ENCODE data around the gene ZFAND3.

ZFAND3 gene

DNA sequence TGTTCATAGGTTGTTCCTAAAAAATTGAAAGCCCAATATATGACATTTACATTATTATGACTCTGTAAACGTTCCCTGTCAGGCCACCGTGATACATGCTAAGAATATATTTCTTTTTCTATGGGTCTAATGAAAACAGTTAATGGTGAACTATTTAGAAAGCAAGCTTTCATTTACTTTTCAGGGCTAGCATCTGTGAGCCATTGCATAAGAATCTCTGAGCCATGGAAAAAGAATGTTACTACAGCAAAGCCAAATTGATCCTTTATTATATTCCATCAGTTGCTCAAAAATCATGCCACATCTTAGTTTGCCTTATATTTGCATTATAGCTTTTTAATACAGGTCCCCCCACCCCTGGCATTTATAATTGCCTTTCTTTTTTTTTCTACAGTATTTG is 275.5 kb downstream of the ZFAND3 start:
- TF ChIP-seq POLR2A (IDR thresholded peaks at IDR 0.05; ENCODE audit: low read depth, low read length): no peak
- no peak for TF ChIP-seq POLR2AphosphoS5 (IDR thresholded peaks at IDR 0.05; ENCODE audit: low read depth, low read length)
- no peak for TF ChIP-seq TAF1 (IDR thresholded peaks at IDR 0.05; ENCODE audit: borderline replicate concordance, low read depth, low read length)
- DNase-seq (ENCODE audit: insufficient read length) (no peak), FAIRE-seq (no peak)

DNA sequence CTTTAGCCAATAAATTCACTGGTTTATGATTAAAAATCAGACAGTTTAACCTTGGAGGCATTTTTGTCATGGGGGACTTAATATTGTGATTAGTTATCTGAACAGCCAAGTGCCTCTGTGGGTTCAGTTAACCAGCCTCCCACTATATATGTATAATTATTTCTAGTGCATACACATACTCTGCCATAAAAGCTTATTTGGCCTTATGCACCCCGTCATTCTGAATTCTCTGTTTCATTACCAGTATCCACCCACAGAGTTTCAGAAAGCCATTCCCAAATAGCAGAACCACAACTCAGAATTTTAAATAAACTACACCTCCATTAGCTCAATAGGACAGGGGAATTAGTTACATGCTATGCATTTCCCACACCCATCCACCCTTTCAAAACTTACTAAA is 279.7 kb downstream of the ZFAND3 start:
- DNase-seq (ENCODE audit: insufficient read length) (no peak), FAIRE-seq (no peak)
- TF ChIP-seq POLR2A (IDR thresholded peaks at IDR 0.05; ENCODE audit: low read depth, low read length) (no peak), POLR2AphosphoS5 (IDR thresholded peaks at IDR 0.05; ENCODE audit: low read depth, low read length) (no peak), TAF1 (IDR thresholded peaks at IDR 0.05; ENCODE audit: borderline replicate concordance, low read depth, low read length) (no peak)

DNA sequence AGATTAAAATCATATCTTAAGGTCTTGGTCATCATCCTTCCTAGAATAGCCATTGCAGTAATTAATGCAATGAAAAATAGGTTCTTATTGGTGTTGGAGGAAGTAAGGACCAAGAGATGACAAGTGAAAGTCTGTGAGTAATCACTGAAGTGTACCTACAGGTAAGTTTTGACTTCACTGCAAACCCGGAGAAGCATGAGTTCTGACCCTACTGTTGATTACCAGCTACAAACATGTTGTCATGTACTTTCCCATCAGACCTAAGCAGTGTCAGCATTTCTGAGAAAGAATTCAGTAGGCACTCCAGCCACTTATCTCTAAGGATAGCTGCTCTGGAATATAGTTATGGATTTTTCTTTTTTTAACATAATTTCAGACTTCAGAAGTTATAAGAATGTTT is 280.9 kb downstream of the ZFAND3 start:
- TF ChIP-seq POLR2A (IDR thresholded peaks at IDR 0.05; ENCODE audit: low read depth, low read length) (no peak), POLR2AphosphoS5 (IDR thresholded peaks at IDR 0.05; ENCODE audit: low read depth, low read length) (no peak), TAF1 (IDR thresholded peaks at IDR 0.05; ENCODE audit: borderline replicate concordance, low read depth, low read length) (no peak)
- DNase-seq (ENCODE audit: insufficient read length): no peak
- FAIRE-seq: no peak

DNA sequence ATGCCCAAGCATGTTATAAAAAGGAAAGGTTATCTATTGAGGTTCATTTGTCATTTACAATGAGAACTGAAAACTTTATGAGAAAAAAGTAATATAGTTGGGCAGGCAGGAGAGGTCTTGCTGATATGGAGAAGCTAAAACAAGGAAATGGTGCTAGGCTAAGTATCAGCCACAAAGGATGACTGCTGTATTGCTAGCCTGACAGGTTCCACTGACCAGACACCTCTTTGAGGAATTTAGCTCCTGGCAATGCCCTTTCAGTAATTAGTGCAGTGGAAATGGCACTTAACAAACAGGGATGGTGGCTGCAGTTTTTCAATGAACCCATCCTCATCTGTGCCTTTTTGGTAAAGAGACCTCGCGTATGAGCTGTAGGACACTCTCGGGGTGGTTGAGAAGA is 284.4 kb downstream of the ZFAND3 start:
- FAIRE-seq: peak; percentile 78
- no peak for DNase-seq (ENCODE audit: insufficient read length)
- TF ChIP-seq TAF1 (IDR thresholded peaks at IDR 0.05; ENCODE audit: borderline replicate concordance, low read depth, low read length): no peak
- no peak for TF ChIP-seq POLR2A (IDR thresholded peaks at IDR 0.05; ENCODE audit: low read depth, low read length)
- no peak for TF ChIP-seq POLR2AphosphoS5 (IDR thresholded peaks at IDR 0.05; ENCODE audit: low read depth, low read length)

DNA sequence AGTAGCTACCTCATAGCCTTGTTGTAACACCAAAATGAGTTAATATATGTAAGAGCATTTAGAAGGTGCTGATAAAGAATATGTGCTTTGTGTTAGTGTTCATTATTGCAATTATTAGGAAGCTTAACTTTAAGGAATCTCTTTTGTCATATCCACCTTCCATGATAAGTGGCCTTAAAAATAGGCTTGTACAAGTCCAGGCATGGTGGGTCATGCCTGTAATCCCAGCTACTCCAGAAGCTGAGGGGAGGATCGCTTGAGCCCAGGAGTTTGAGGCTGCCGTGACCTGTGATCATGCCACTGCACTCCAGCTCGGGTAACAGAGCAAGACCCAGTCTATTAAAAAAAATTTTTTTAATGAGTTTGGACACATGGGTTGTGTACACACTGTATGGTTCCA is 285.5 kb downstream of the ZFAND3 start:
- TF ChIP-seq POLR2A (IDR thresholded peaks at IDR 0.05; ENCODE audit: low read depth, low read length) (no peak), POLR2AphosphoS5 (IDR thresholded peaks at IDR 0.05; ENCODE audit: low read depth, low read length) (no peak), TAF1 (IDR thresholded peaks at IDR 0.05; ENCODE audit: borderline replicate concordance, low read depth, low read length) (no peak)
- FAIRE-seq (no peak), DNase-seq (ENCODE audit: insufficient read length) (no peak)

DNA sequence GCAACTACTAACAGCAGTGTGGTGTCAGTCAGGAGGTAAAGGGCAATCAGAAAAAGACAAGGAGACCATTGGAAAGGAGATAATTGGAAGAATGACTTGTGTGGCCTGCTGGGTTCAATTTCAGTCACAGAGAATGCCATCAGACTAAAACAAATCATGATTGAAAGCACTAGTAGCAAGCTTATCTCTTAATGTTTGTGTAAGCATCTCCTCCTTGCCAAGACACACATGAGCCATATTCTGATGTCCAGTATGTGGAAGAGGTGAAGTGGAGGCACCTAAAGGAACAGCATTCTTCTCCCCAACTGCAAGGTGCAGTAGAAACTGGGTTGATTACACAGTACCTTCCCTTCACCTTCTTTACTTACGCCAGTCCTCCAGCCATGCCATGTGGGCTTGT is 287.5 kb downstream of the ZFAND3 start:
- TF ChIP-seq POLR2AphosphoS5 (IDR thresholded peaks at IDR 0.05; ENCODE audit: low read depth, low read length): no peak
- no peak for TF ChIP-seq TAF1 (IDR thresholded peaks at IDR 0.05; ENCODE audit: borderline replicate concordance, low read depth, low read length)
- TF ChIP-seq POLR2A (IDR thresholded peaks at IDR 0.05; ENCODE audit: low read depth, low read length): no peak
- FAIRE-seq: no peak
- no peak for DNase-seq (ENCODE audit: insufficient read length)

DNA sequence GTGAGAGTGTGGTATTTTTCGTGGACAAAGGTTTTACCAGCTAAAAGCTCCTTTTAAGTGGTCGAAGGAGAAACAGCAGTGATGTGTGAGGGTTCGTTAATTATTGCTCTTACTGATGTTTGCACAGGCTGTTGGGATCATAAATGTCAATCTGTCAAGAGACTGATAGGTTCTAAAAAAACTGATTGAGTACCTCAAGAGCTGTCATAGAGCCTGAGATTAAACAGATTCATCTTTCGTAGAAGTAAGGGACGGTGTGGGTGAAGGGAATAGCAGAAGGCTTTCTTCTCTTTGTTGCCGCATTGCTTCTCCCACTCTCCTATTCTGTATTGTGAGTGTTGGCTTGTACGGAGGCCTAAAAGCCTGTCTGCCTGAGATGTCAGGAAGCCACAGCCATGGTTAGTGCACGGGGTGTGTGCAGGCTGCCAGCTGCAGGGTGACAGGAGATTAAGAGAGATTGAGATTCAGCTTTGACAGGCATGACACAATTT is 291.0 kb downstream of the ZFAND3 start:
- DNase-seq (ENCODE audit: insufficient read length) (no peak), FAIRE-seq (no peak)
- no peak for TF ChIP-seq TAF1 (IDR thresholded peaks at IDR 0.05; ENCODE audit: borderline replicate concordance, low read depth, low read length)
- no peak for TF ChIP-seq POLR2A (IDR thresholded peaks at IDR 0.05; ENCODE audit: low read depth, low read length)
- no peak for TF ChIP-seq POLR2AphosphoS5 (IDR thresholded peaks at IDR 0.05; ENCODE audit: low read depth, low read length)

DNA sequence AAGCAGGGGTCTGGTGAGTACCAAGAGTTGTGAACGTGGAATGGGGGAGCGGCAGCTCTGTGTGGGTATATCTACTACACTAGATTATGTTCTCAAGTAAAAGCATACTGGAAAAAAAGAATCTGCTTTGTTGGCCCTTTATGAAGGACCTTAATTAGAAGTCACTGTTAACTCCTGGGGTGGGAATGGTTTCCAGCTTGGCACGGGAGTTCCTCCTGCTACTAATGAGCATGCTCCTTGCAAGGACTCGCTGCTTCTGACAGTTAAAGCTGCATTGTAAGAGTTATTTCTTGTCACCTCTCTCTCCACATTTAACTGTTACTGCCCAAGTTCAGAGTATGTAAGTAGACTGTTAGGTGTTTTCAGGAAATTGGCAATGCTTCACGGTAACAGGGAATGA is 292.7 kb downstream of the ZFAND3 start:
- no peak for FAIRE-seq
- no peak for DNase-seq (ENCODE audit: insufficient read length)
- TF ChIP-seq POLR2A (IDR thresholded peaks at IDR 0.05; ENCODE audit: low read depth, low read length): no peak
- no peak for TF ChIP-seq TAF1 (IDR thresholded peaks at IDR 0.05; ENCODE audit: borderline replicate concordance, low read depth, low read length)

DNA sequence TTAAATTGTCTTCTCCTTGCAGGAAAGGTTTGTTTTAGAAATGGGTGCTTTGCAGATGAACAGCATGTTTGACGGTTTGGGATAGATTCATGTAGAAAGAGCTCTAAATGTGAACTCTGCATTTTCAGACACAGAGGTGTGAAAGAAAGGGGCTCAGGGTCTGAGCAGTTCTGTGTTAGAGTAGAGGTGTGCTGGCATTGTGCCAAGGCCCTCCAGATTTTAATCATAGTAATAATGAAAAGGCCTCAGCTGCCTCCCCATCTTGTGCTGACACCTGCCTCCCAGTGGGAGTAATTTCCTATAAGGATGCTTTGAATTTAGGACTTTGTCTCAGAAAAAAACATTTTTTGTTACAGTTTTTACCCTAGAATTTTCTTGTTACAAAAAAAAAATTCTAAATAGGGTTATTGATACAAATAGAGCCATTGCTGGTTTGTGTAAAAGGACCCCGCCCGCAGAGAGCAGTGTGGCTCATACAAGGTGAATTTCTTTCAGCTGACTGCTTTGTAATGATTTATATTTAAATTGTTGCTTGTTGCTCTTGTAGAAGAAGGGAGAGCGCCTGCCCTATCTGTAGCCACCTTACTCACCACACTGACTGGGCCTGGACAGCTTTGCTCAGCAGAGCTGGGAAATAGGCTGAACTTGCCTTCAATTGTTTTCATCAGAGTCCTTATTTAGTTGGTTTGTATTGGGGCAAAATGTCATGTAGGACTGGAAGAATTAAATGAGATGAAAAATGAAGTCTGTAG is 294.5 kb downstream of the ZFAND3 start:
- no peak for FAIRE-seq
- TF ChIP-seq TAF1 (IDR thresholded peaks at IDR 0.05; ENCODE audit: borderline replicate concordance, low read depth, low read length) (no peak), POLR2AphosphoS5 (IDR thresholded peaks at IDR 0.05; ENCODE audit: low read depth, low read length) (no peak), POLR2A (IDR thresholded peaks at IDR 0.05; ENCODE audit: low read depth, low read length) (no peak)
- DNase-seq (ENCODE audit: insufficient read length): no peak

DNA sequence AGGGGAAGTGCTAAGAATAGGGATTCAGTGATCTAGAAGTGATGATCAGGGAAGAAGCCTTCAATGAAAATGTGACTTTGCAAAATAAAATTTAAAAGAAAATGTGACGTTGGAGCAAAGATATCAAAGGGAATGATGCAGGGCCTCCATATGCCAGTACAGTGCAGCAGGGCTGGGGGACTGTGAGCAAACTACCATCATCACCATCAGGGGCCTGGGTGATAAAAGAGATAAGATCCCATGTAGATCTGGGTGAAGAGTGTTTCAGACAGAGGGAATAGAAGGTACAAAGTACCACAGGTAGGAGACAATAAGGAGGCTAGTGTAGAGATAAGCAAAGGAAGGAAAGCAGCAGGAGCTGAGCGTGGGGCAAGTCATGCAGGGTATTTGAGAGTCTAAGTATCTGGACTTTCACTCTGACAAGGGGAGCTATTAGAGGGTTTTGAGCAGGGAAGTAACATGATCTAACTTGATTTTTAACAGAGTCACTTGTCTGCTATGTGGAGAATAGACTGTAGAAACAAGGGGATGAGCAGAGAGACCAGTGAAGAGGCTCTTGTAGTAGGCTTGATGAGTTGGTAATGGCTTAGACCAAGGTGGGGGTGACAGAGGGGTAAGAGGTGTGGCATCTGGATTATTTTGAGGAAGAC is 295.6 kb downstream of the ZFAND3 start:
- TF ChIP-seq POLR2AphosphoS5 (IDR thresholded peaks at IDR 0.05; ENCODE audit: low read depth, low read length): no peak
- no peak for TF ChIP-seq TAF1 (IDR thresholded peaks at IDR 0.05; ENCODE audit: borderline replicate concordance, low read depth, low read length)
- no peak for TF ChIP-seq POLR2A (IDR thresholded peaks at IDR 0.05; ENCODE audit: low read depth, low read length)
- FAIRE-seq (no peak), DNase-seq (ENCODE audit: insufficient read length) (no peak)

DNA sequence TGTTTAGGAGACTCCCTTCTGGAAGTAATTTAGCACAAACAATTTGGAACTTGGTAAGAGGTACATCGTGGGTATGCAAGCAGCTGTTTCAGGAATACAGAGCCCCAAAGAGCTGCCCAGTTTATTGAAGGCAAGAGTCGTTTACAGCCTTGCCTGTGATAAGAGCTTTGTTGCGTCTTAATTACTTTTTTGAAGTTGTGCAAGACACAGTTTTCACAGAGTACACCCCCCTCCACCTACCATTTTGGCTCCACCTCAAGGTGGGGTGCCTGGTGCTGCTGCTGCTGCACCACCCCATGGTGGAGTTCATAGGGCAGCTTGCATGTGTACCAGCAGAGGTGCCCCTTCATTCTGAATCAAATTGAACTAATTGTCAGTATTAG is 296.1 kb downstream of the ZFAND3 start:
- no peak for TF ChIP-seq POLR2A (IDR thresholded peaks at IDR 0.05; ENCODE audit: low read depth, low read length)
- no peak for TF ChIP-seq TAF1 (IDR thresholded peaks at IDR 0.05; ENCODE audit: borderline replicate concordance, low read depth, low read length)
- TF ChIP-seq POLR2AphosphoS5 (IDR thresholded peaks at IDR 0.05; ENCODE audit: low read depth, low read length): no peak
- no peak for DNase-seq (ENCODE audit: insufficient read length)
- no peak for FAIRE-seq

DNA sequence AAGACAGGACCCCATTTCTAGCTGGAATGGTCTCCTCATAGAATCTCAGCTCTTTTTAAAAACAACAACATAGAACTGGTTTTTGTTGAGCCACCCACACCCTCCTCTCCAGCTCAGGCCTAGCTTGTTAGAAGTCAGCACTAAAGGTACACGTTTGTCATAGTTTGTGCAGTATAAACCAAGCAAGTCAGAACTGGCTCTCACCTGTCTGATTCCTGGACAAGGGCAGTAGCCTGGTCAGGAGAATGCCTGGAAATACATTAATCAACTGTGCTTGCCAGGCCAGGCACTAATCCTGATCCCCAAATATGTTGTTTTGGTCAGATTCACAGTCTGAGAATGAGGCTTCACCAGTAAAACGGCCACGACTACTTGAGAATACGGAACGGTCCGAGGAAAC is 296.7 kb downstream of the ZFAND3 start:
- FAIRE-seq (no peak), DNase-seq (ENCODE audit: insufficient read length) (no peak)
- no peak for TF ChIP-seq POLR2A (IDR thresholded peaks at IDR 0.05; ENCODE audit: low read depth, low read length)
- no peak for TF ChIP-seq TAF1 (IDR thresholded peaks at IDR 0.05; ENCODE audit: borderline replicate concordance, low read depth, low read length)
- no peak for TF ChIP-seq POLR2AphosphoS5 (IDR thresholded peaks at IDR 0.05; ENCODE audit: low read depth, low read length)
